Bronchus fibroblast of lung (primary cell): Measurements from ENCODE around the gene NPEPPS. TPM values are rescaled to one million over a fixed set of nuclear protein-coding genes. Genes with fewer than 3 reads are reported as not detected.

Source experiments
- total RNA-seq: library from RNA; depleted of rRNA; stranded (reverse); fragments of >200 nt; gene quantifications from 2 replicates; pipeline ENCODE4 v1.2.3, GENCODE V29; 2015

NPEPPS gene
- total RNA-seq: 21.6 and 25.4 TPM in 2 replicates

GRCh38 chr17:47530557-47531232, at the start of gene NPEPPS:
NPEPPS (plus strand) TSS chr17:47531108; CDS start chr17:47531301, 193 bp downstream.

GRCh38 chr17:47649153-47649971, 118.5 kb downstream of the NPEPPS start, which contains the start of gene KPNB1:
KPNB1 (plus strand) TSS chr17:47649919; CDS start chr17:47650245, 326 bp downstream.

Other genes starting within 250 kb of the NPEPPS start
- 1.5 and 3.4 TPM in 2 replicates for gene EFCAB13, start 207.2 kb upstream of the NPEPPS start, total RNA-seq
- gene KPNB1, start 118.8 kb downstream of the NPEPPS start, total RNA-seq: 280 and 315 TPM in 2 replicates
- gene TBKBP1, start 163.1 kb downstream of the NPEPPS start, total RNA-seq: 2.7 and 3.6 TPM in 2 replicates
- not detected in 2 replicates for gene TBX21, start 202.1 kb downstream of the NPEPPS start, total RNA-seq